NB4 (cell line): ENCODE data around the gene RHOV.

ENCODE experiments used
- TF ChIP-seq, protein P1 (sequence below): IDR thresholded peaks from one replicate; pipeline ENCODE4 v1.5.1; 2012; ENCODE audit warnings: low read depth, low read length
- TF ChIP-seq, protein P2 (sequence below): IDR thresholded peaks from 2 replicates; pipeline ENCODE4 v1.6.1; 2011; ENCODE audit warnings: low read depth, low read length

DNA sequence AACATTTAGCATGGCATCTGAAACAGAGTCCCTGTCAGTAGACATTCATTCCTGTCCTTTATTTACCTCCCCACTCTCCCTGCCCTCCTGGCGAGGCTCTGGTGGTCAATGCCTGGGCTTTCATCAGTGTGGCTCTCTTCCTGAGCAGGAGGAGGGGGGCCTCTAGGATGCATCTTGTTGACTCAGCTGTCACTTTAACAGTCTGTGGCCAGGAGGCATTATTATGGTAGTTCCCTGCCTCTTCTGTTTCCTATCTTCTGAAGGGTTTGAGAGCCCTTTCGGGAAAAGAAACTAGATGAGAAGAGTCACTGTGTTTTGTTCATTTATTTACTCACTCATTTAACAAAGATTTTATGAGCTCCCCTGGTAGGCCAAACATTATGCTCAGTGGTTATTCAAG is 43.1 kb downstream of the RHOV start:
- TF ChIP-seq, protein P1, sequence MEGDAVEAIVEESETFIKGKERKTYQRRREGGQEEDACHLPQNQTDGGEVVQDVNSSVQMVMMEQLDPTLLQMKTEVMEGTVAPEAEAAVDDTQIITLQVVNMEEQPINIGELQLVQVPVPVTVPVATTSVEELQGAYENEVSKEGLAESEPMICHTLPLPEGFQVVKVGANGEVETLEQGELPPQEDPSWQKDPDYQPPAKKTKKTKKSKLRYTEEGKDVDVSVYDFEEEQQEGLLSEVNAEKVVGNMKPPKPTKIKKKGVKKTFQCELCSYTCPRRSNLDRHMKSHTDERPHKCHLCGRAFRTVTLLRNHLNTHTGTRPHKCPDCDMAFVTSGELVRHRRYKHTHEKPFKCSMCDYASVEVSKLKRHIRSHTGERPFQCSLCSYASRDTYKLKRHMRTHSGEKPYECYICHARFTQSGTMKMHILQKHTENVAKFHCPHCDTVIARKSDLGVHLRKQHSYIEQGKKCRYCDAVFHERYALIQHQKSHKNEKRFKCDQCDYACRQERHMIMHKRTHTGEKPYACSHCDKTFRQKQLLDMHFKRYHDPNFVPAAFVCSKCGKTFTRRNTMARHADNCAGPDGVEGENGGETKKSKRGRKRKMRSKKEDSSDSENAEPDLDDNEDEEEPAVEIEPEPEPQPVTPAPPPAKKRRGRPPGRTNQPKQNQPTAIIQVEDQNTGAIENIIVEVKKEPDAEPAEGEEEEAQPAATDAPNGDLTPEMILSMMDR: no peak
- TF ChIP-seq, protein P2, sequence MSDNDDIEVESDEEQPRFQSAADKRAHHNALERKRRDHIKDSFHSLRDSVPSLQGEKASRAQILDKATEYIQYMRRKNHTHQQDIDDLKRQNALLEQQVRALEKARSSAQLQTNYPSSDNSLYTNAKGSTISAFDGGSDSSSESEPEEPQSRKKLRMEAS: no peak
